HG02759 (cell line): ENCODE results near the gene BAD.
A peak's percentile ranks its signal among the peaks of the same experiment; 100 is the strongest.

Experiments used
- ATAC-seq: cut with Tn5 transposase; IDR thresholded peaks from one replicate; pipeline ENCODE4 v1.9.1; 2021; ENCODE audit warnings: mild to moderate bottlenecking, moderate library complexity; ENCODE audit not compliant: unreplicated experiment

The BAD gene

GRCh38 chr11:64246871-64247728 is 37.4 kb downstream of the BAD start, which contains the start of gene PPP1R14B:
Gene PPP1R14B (minus strand): TSS chr11:64246943. CDS start chr11:64246673, 270 bp downstream.
- ATAC-seq, result peak; percentile 40

- ATAC-seq, result peak; percentile 22
Observed at GRCh38 chr11:64246621-64246870, 37.9 kb downstream of the BAD start.

GRCh38 chr11:64245797-64246620 is 38.5 kb downstream of the BAD start:
- no peak for ATAC-seq

- no peak for ATAC-seq
Observed at GRCh38 chr11:64245401-64245796, 39.1 kb downstream of the BAD start.

GRCh38 chr11:64244966-64245365 is 39.5 kb downstream of the BAD start:
- ATAC-seq, result no peak

GRCh38 chr11:64244107-64244506 is 40.4 kb downstream of the BAD start:
- no peak for ATAC-seq

- no peak for ATAC-seq
Observed at GRCh38 chr11:64243236-64243854, 41.1 kb downstream of the BAD start.

GRCh38 chr11:64241491-64242374 is 42.7 kb downstream of the BAD start:
- peak; percentile 4 for ATAC-seq

GRCh38 chr11:64241241-64241490 is 43.3 kb downstream of the BAD start:
- ATAC-seq, result peak; percentile 71

GRCh38 chr11:64240435-64241240 is 43.8 kb downstream of the BAD start, which contains the start of gene FKBP2:
Gene FKBP2 (plus strand): TSS chr11:64241095. CDS start chr11:64242388, 1,293 bp downstream.
- peak; percentile 60 for ATAC-seq

- no peak for ATAC-seq
Observed at GRCh38 chr11:64239662-64240434, 44.6 kb downstream of the BAD start.

GRCh38 chr11:64238999-64239398 is 45.5 kb downstream of the BAD start:
- ATAC-seq, result no peak

GRCh38 chr11:64238076-64238475 is 46.4 kb downstream of the BAD start:
- ATAC-seq, result no peak

- ATAC-seq, result no peak
Observed at GRCh38 chr11:64237484-64237951, 46.9 kb downstream of the BAD start.

GRCh38 chr11:64235437-64236161 is 48.9 kb downstream of the BAD start:
- no peak for ATAC-seq

GRCh38 chr11:64234647-64235379 is 49.7 kb downstream of the BAD start:
- peak; percentile 37 for ATAC-seq

- ATAC-seq, result peak; percentile 42
Observed at GRCh38 chr11:64233913-64234586, 50.4 kb downstream of the BAD start, which contains the start of gene VEGFB. Gene VEGFB (plus strand): TSS chr11:64234584. CDS start chr11:64234834, 250 bp downstream.
